Activated CD4-positive, alpha-beta T cell treated with anti-CD3 and anti-CD28 coated beads, Interleukin-2, amount 10 ng/mL, durations not matched to agents 24 days and 14 days (primary cell): ENCODE data around the gene APBA2. TPM values are rescaled to one million over a fixed set of nuclear protein-coding genes. Genes with fewer than 3 reads are reported as not detected.

Experiments
- DNase-seq: peaks from one replicate; pipeline ENCODE4 v3.0.0; 2022
- H3K27ac Mint-ChIP-seq: one replicate; pipeline ENCODE4 v1.8.0; 2022; ENCODE audit warnings: mild to moderate bottlenecking, mixed read lengths
- H3K27me3 Mint-ChIP-seq: one replicate; pipeline ENCODE4 v1.8.0; 2022; ENCODE audit warnings: mixed read lengths
- H3K36me3 Mint-ChIP-seq: one replicate; pipeline ENCODE4 v1.8.0; 2022; ENCODE audit warnings: low read depth, mild to moderate bottlenecking, mixed read lengths
- H3K4me1 Mint-ChIP-seq: one replicate; pipeline ENCODE4 v1.8.0; 2021; ENCODE audit warnings: mixed read lengths
- H3K4me3 Mint-ChIP-seq: one replicate; pipeline ENCODE4 v1.8.0; 2022; ENCODE audit warnings: mild to moderate bottlenecking, moderate library complexity, mixed read lengths
- H3K9me3 Mint-ChIP-seq: one replicate; pipeline ENCODE4 v1.8.0; 2021; ENCODE audit warnings: mixed read lengths
- intact Hi-C: fragments of 100-400 bp; cut with micrococcal nuclease; formaldehyde crosslinking; loops from one replicate; pipeline ENCODE4 v1.15.1; 2023
- total RNA-seq: library from RNA; stranded (reverse); gene quantifications from 2 replicates; pipeline ENCODE4 v1.2.3, GENCODE V29; 2022

Gene APBA2
- total RNA-seq, 1 donor from 2014 or later: 1.9 TPM

- Mint-ChIP-seq H3K27ac (no peak overlapping the region), H3K27me3 (peaks cover 5% of the 10 kb centered on the region), H3K4me3 (no peak overlapping the region), H3K9me3 (no peaks in the 10 kb centered on the region), H3K36me3 (no peaks in the 10 kb centered on the region), H3K4me1 (peaks cover 3% of the 10 kb centered on the region)
- DNase-seq: no peak
- intact Hi-C loops: no loop called here
These were observed 97.1 kb downstream of the APBA2 start for GRCh38 chr15:28982886-28983285.

GRCh38 chr15:28983432-28984311 lies 97.9 kb downstream of the APBA2 start:
- Mint-ChIP-seq H3K4me1 (peaks cover 3% of the 10 kb centered on the region), H3K36me3 (no peaks in the 10 kb centered on the region), H3K4me3 (no peak overlapping the region), H3K27me3 (peaks cover 5% of the 10 kb centered on the region), H3K27ac (no peak overlapping the region), H3K9me3 (no peaks in the 10 kb centered on the region)
- DNase-seq: no peak
- intact Hi-C loops: no loop called here

- DNase-seq: no peak
- intact Hi-C loops: no loop called here
- Mint-ChIP-seq H3K27ac (no peak overlapping the region), H3K4me1 (peaks cover 3% of the 10 kb centered on the region), H3K9me3 (no peaks in the 10 kb centered on the region), H3K27me3 (peaks cover 3% of the 10 kb centered on the region), H3K4me3 (no peak overlapping the region), H3K36me3 (no peaks in the 10 kb centered on the region)
These were observed 98.9 kb downstream of the APBA2 start for GRCh38 chr15:28984421-28985315.

GRCh38 chr15:28985316-28985645 lies 99.5 kb downstream of the APBA2 start:
- no peak for DNase-seq
- H3K9me3 Mint-ChIP-seq: no peaks in the 10 kb centered on the region
- no peak overlapping the region for H3K27ac Mint-ChIP-seq
- H3K4me3 Mint-ChIP-seq: no peak overlapping the region
- no peaks in the 10 kb centered on the region for H3K36me3 Mint-ChIP-seq
- peaks cover 3% of the 10 kb centered on the region for H3K4me1 Mint-ChIP-seq
- intact Hi-C loops: no loop called here
- H3K27me3 Mint-ChIP-seq: peaks cover 3% of the 10 kb centered on the region

- peaks cover 3% of the 10 kb centered on the region for H3K27me3 Mint-ChIP-seq
- H3K9me3 Mint-ChIP-seq: no peaks in the 10 kb centered on the region
- intact Hi-C loops: no loop called here
- H3K27ac Mint-ChIP-seq: no peak overlapping the region
- peaks cover 3% of the 10 kb centered on the region for H3K4me1 Mint-ChIP-seq
- no peak overlapping the region for H3K4me3 Mint-ChIP-seq
- no peak for DNase-seq
- no peaks in the 10 kb centered on the region for H3K36me3 Mint-ChIP-seq
These were observed 99.9 kb downstream of the APBA2 start for GRCh38 chr15:28985691-28986090.

GRCh38 chr15:28986108-28986507 lies 100.3 kb downstream of the APBA2 start:
- Mint-ChIP-seq H3K36me3 (no peaks in the 10 kb centered on the region), H3K4me1 (peaks cover 3% of the 10 kb centered on the region), H3K9me3 (no peaks in the 10 kb centered on the region), H3K27ac (no peak overlapping the region), H3K4me3 (no peak overlapping the region), H3K27me3 (peaks cover under 1% of the 10 kb centered on the region)
- no peak for DNase-seq
- intact Hi-C loops: no loop called here

GRCh38 chr15:28986726-28987125 lies 101.0 kb downstream of the APBA2 start:
- H3K4me3 Mint-ChIP-seq: no peak overlapping the region
- peaks cover 3% of the 10 kb centered on the region for H3K4me1 Mint-ChIP-seq
- no peaks in the 10 kb centered on the region for H3K9me3 Mint-ChIP-seq
- H3K36me3 Mint-ChIP-seq: no peaks in the 10 kb centered on the region
- no peak overlapping the region for H3K27ac Mint-ChIP-seq
- intact Hi-C loops: no loop called here
- DNase-seq: no peak
- H3K27me3 Mint-ChIP-seq: no peaks in the 10 kb centered on the region

- Mint-ChIP-seq H3K9me3 (no peaks in the 10 kb centered on the region), H3K4me3 (no peak overlapping the region), H3K27ac (no peak overlapping the region), H3K4me1 (peaks cover 3% of the 10 kb centered on the region), H3K27me3 (no peaks in the 10 kb centered on the region), H3K36me3 (no peaks in the 10 kb centered on the region)
- no peak for DNase-seq
- intact Hi-C loops: no loop called here
These were observed 101.6 kb downstream of the APBA2 start for GRCh38 chr15:28987337-28987736.

GRCh38 chr15:28989239-28989830 lies 103.6 kb downstream of the APBA2 start:
- Mint-ChIP-seq H3K9me3 (no peaks in the 10 kb centered on the region), H3K4me3 (no peak overlapping the region), H3K36me3 (no peaks in the 10 kb centered on the region), H3K27me3 (no peaks in the 10 kb centered on the region), H3K4me1 (peaks cover 5% of the 10 kb centered on the region), H3K27ac (no peak overlapping the region)
- intact Hi-C loops: no loop called here
- no peak for DNase-seq

- no peak overlapping the region for H3K27ac Mint-ChIP-seq
- H3K4me1 Mint-ChIP-seq: peaks cover 7% of the 10 kb centered on the region
- no peaks in the 10 kb centered on the region for H3K9me3 Mint-ChIP-seq
- no peak overlapping the region for H3K4me3 Mint-ChIP-seq
- no peaks in the 10 kb centered on the region for H3K36me3 Mint-ChIP-seq
- no peak for DNase-seq
- intact Hi-C loops: loop anchor here (10.0 kb wide), 1 partner anchor 55 kb away; no protein-coding TSS in a partner anchor
- H3K27me3 Mint-ChIP-seq: no peaks in the 10 kb centered on the region
These were observed 104.1 kb downstream of the APBA2 start for GRCh38 chr15:28989896-28990295.

GRCh38 chr15:28990390-28990789 lies 104.6 kb downstream of the APBA2 start:
- H3K4me3 Mint-ChIP-seq: no peak overlapping the region
- no peak overlapping the region for H3K27ac Mint-ChIP-seq
- peaks cover 10% of the 10 kb centered on the region for H3K4me1 Mint-ChIP-seq
- intact Hi-C loops: loop anchor here (10.0 kb wide), 1 partner anchor 54 kb away; no protein-coding TSS in a partner anchor
- H3K9me3 Mint-ChIP-seq: no peaks in the 10 kb centered on the region
- H3K27me3 Mint-ChIP-seq: no peaks in the 10 kb centered on the region
- no peak for DNase-seq
- no peaks in the 10 kb centered on the region for H3K36me3 Mint-ChIP-seq

GRCh38 chr15:28991236-28992171 lies 105.7 kb downstream of the APBA2 start:
- Mint-ChIP-seq H3K4me3 (no peak overlapping the region), H3K4me1 (peaks cover 7% of the 10 kb centered on the region), H3K27ac (no peak overlapping the region), H3K9me3 (no peaks in the 10 kb centered on the region), H3K27me3 (no peaks in the 10 kb centered on the region), H3K36me3 (no peaks in the 10 kb centered on the region)
- no peak for DNase-seq
- intact Hi-C loops: loop anchor here (10.0 kb wide), 1 partner anchor 53 kb away; no protein-coding TSS in a partner anchor

GRCh38 chr15:28992336-28992864 lies 106.6 kb downstream of the APBA2 start:
- H3K36me3 Mint-ChIP-seq: no peaks in the 10 kb centered on the region
- no peak overlapping the region for H3K4me3 Mint-ChIP-seq
- H3K4me1 Mint-ChIP-seq: peaks cover 7% of the 10 kb centered on the region
- H3K27me3 Mint-ChIP-seq: no peaks in the 10 kb centered on the region
- no peak overlapping the region for H3K27ac Mint-ChIP-seq
- intact Hi-C loops: loop anchor here (10.0 kb wide), 1 partner anchor 52 kb away; no protein-coding TSS in a partner anchor
- no peak for DNase-seq
- no peaks in the 10 kb centered on the region for H3K9me3 Mint-ChIP-seq
